Liver (tissue), 9 donors: ENCODE data around the gene CPNE4. TPM values are rescaled to one million over a fixed set of nuclear protein-coding genes. Genes with fewer than 3 reads are reported as not detected.

Experiments
- DNase-seq: peaks from one replicate; pipeline ENCODE4 v3.0.0-alpha.2; 2017; ENCODE audit warnings: low spot score
- H3K27ac ChIP-seq, 2 donors: one replicate each; pipeline ENCODE4 v1.7.0; 2013; ENCODE audit warnings: inconsistent platforms in 2 of 2, low read length in 2 of 2, control low read depth in 1 of 2, low read depth in 1 of 2, mild to moderate bottlenecking in 1 of 2
- H3K27me3 ChIP-seq, 4 donors: one replicate each; pipeline versions ENCODE4 v1.6.1 to v1.7.0; 2013; ENCODE audit warnings: low read length in 3 of 4, inconsistent platforms in 1 of 4, mild to moderate bottlenecking in 1 of 4, moderate library complexity in 1 of 4; ENCODE audit not compliant: control insufficient read depth in 4 of 4, insufficient read depth in 4 of 4
- H3K36me3 ChIP-seq, 4 donors: one replicate each; pipeline versions ENCODE4 v1.6.1 to v1.7.0; 2013; ENCODE audit warnings: low read length in 3 of 4, mild to moderate bottlenecking in 3 of 4, low read depth in 1 of 4, moderate library complexity in 1 of 4; ENCODE audit not compliant: control insufficient read depth in 4 of 4, insufficient read depth in 3 of 4
- H3K4me1 ChIP-seq, 4 donors: one replicate each; pipeline versions ENCODE4 v1.6.1 to v1.7.0; 2013; ENCODE audit warnings: low read length in 3 of 4, mild to moderate bottlenecking in 3 of 4, moderate library complexity in 1 of 4; ENCODE audit not compliant: control insufficient read depth in 4 of 4, insufficient read depth in 4 of 4
- H3K4me3 ChIP-seq, 3 donors: one replicate each; pipeline versions ENCODE4 v1.6.1 to v1.7.0; 2013; ENCODE audit warnings: low read length in 3 of 3, control low read depth in 1 of 3, low read depth in 1 of 3, mild to moderate bottlenecking in 1 of 3
- H3K9ac ChIP-seq, 2 donors: one replicate each; pipeline ENCODE4 v1.7.0; 2013; ENCODE audit warnings: low read length in 2 of 2, mild to moderate bottlenecking in 2 of 2, moderate library complexity in 2 of 2, control low read depth in 1 of 2, low read depth in 1 of 2
- H3K9me3 ChIP-seq, 4 donors: one replicate each; pipeline versions ENCODE4 v1.6.1 to v1.7.0; 2013; ENCODE audit warnings: low read length in 3 of 4; ENCODE audit not compliant: control insufficient read depth in 4 of 4
- FOXA1 ChIP-seq: IDR thresholded peaks from 2 replicates; pipeline ENCODE4 v1.6.1; 2016; ENCODE audit warnings: antibody characterized with exemption
- FOXA2 ChIP-seq: IDR thresholded peaks from 2 replicates; pipeline ENCODE4 v1.6.1; 2016; ENCODE audit warnings: antibody characterized with exemption
- GABPA ChIP-seq, 2 donors: IDR thresholded peaks in 1 of 2; conservative IDR thresholded peaks in 1 of 2; 2 replicates each; pipeline ENCODE4 v1.6.1; 2016; ENCODE audit warnings: antibody characterized with exemption in 2 of 2, mild to moderate bottlenecking in 1 of 2, moderate library complexity in 1 of 2
- HNF4A ChIP-seq, 2 donors: conservative IDR thresholded peaks; 2 replicates each; pipeline ENCODE4 v1.6.1; 2016; ENCODE audit warnings: antibody characterized with exemption in 2 of 2, mild to moderate bottlenecking in 2 of 2
- HNF4G ChIP-seq: IDR thresholded peaks from 2 replicates; pipeline ENCODE4 v1.6.1; 2016; ENCODE audit warnings: antibody characterized with exemption
- JUND ChIP-seq, 2 donors: IDR thresholded peaks; 2 replicates each; pipeline ENCODE4 v1.6.1; 2016; ENCODE audit warnings: antibody characterized with exemption in 2 of 2
- NR2F2 ChIP-seq: IDR thresholded peaks from 2 replicates; pipeline ENCODE4 v1.6.1; 2016; ENCODE audit warnings: antibody characterized with exemption
- RXRA ChIP-seq, 2 donors: IDR thresholded peaks; 2 replicates each; pipeline ENCODE4 v1.6.1; 2017 to 2018; ENCODE audit warnings: antibody characterized with exemption in 2 of 2, mild to moderate bottlenecking in 1 of 2
- SP1 ChIP-seq: IDR thresholded peaks from 2 replicates; pipeline ENCODE4 v1.6.1; 2018; ENCODE audit warnings: antibody characterized with exemption, mild to moderate bottlenecking
- TAF1 ChIP-seq: conservative IDR thresholded peaks from 2 replicates; pipeline ENCODE4 v1.6.1; 2016; ENCODE audit warnings: antibody characterized with exemption, mild to moderate bottlenecking
- YY1 ChIP-seq: IDR thresholded peaks from 2 replicates; pipeline ENCODE4 v1.6.1; 2016; ENCODE audit warnings: antibody characterized with exemption, mild to moderate bottlenecking
- WGBS: extraction: QIAGEN DNeasy Blood & Tissue Kit; methylation state at CpG from one replicate; pipeline ENCODE4 v1.1.7; 2013; 5-methylcytosine and 5-hydroxymethylcytosine counted together
- polyA plus RNA-seq, 2 donors: library from polyadenylated mRNA; stranded (reverse) in 1 of 2; unstranded in 1 of 2; fragments of 200-250 nt in 1 of 2; fragments of >200 nt in 1 of 2; fragmentation: Nextera tagmentation in 1 of 2; extraction: Ambion mirVana in 1 of 2; gene quantifications; one replicate each; pipeline versions ENCODE4 v1.2.1 to v1.2.3, GENCODE V29; 2013 to 2015
- total RNA-seq, 2 donors: library from RNA; depleted of rRNA; stranded (reverse); fragments of >200 nt; gene quantifications; one replicate each; pipeline ENCODE4 v1.2.3, GENCODE V29; 2014
- TF ChIP-seq, protein P1 (sequence below): IDR thresholded peaks from 2 replicates; pipeline ENCODE4 v1.6.1; 2016; ENCODE audit warnings: antibody characterized with exemption
- TF ChIP-seq, protein P2 (sequence below): IDR thresholded peaks from 2 replicates; pipeline ENCODE4 v1.6.1; 2016; ENCODE audit warnings: antibody characterized with exemption
- TF ChIP-seq, protein P3 (sequence below): IDR thresholded peaks from 2 replicates; pipeline ENCODE4 v1.6.1; 2016; ENCODE audit warnings: antibody characterized with exemption, mild to moderate bottlenecking
- TF ChIP-seq, protein P4 (sequence below): fragments of 150-350 bp; IDR thresholded peaks from 2 replicates; pipeline ENCODE4 v1.5.1; 2017; ENCODE audit warnings: improper control_type of control experiment, low read depth, low read length; ENCODE audit not compliant: missing input control
- donor health status: healthy.
- donor health status: healthy.
- donor health status: healthy.
- donor health status: healthy.
- donor health status: healthy.

The CPNE4 gene
- total and polyA plus RNA-seq, 4 donors: under 0.01 to 0.03 TPM; not detected in 2

DNA sequence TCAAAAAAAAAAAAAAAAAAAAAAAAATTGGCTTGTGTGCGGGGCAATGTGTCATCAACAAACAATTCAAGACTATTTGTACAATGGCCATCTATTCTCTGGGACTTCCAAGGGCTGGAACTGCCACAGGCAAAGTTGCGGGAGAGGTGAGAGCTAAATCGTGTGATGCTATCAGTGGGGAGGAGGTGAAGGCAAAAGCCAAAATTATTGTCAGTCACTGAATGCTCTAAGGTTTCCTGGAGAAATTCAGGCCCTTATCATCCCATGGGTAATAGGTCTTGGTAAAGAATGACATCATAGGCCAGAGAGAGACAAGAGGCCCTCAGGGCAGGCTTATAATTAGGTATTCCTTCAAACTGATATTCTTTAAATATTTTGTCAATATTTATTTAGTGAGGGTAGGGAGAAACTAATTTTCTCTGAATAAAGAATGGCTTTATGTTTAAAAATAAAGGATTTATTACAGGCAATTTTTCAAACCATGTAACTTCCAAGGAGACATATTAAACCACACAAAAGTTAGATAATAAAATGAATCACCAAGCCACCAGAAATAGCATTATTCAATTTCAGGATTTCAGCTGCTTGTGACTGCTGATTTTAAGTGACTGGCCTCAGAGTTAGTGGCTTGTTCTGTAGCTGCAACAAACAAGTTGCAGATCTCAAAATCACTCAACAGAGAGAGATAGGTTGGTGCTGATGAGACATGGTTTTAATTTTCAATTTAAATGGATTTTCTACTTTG is 305.7 kb downstream of the CPNE4 start:
- H3K36me3 ChIP-seq: no peaks in the 10 kb centered on the region
- no peak for TF ChIP-seq RXRA (IDR thresholded peaks at IDR 0.05)
- TF ChIP-seq, protein P1, sequence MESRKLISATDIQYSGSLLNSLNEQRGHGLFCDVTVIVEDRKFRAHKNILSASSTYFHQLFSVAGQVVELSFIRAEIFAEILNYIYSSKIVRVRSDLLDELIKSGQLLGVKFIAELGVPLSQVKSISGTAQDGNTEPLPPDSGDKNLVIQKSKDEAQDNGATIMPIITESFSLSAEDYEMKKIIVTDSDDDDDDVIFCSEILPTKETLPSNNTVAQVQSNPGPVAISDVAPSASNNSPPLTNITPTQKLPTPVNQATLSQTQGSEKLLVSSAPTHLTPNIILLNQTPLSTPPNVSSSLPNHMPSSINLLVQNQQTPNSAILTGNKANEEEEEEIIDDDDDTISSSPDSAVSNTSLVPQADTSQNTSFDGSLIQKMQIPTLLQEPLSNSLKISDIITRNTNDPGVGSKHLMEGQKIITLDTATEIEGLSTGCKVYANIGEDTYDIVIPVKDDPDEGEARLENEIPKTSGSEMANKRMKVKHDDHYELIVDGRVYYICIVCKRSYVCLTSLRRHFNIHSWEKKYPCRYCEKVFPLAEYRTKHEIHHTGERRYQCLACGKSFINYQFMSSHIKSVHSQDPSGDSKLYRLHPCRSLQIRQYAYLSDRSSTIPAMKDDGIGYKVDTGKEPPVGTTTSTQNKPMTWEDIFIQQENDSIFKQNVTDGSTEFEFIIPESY: no peak
- no peak for TF ChIP-seq FOXA1
- TF ChIP-seq, protein P2, sequence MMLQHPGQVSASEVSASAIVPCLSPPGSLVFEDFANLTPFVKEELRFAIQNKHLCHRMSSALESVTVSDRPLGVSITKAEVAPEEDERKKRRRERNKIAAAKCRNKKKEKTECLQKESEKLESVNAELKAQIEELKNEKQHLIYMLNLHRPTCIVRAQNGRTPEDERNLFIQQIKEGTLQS: no peak
- TF ChIP-seq YY1: no peak
- no peak for TF ChIP-seq GABPA (IDR thresholded peaks at IDR 0.05 in 1 of 2, conservative IDR thresholded peaks at IDR 0.05 in 1 of 2)
- no peak for TF ChIP-seq SP1
- TF ChIP-seq, protein P3, sequence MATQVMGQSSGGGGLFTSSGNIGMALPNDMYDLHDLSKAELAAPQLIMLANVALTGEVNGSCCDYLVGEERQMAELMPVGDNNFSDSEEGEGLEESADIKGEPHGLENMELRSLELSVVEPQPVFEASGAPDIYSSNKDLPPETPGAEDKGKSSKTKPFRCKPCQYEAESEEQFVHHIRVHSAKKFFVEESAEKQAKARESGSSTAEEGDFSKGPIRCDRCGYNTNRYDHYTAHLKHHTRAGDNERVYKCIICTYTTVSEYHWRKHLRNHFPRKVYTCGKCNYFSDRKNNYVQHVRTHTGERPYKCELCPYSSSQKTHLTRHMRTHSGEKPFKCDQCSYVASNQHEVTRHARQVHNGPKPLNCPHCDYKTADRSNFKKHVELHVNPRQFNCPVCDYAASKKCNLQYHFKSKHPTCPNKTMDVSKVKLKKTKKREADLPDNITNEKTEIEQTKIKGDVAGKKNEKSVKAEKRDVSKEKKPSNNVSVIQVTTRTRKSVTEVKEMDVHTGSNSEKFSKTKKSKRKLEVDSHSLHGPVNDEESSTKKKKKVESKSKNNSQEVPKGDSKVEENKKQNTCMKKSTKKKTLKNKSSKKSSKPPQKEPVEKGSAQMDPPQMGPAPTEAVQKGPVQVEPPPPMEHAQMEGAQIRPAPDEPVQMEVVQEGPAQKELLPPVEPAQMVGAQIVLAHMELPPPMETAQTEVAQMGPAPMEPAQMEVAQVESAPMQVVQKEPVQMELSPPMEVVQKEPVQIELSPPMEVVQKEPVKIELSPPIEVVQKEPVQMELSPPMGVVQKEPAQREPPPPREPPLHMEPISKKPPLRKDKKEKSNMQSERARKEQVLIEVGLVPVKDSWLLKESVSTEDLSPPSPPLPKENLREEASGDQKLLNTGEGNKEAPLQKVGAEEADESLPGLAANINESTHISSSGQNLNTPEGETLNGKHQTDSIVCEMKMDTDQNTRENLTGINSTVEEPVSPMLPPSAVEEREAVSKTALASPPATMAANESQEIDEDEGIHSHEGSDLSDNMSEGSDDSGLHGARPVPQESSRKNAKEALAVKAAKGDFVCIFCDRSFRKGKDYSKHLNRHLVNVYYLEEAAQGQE: no peak
- TF ChIP-seq JUND (IDR thresholded peaks at IDR 0.05): no peak
- TF ChIP-seq FOXA2: no peak
- TF ChIP-seq, protein P4, sequence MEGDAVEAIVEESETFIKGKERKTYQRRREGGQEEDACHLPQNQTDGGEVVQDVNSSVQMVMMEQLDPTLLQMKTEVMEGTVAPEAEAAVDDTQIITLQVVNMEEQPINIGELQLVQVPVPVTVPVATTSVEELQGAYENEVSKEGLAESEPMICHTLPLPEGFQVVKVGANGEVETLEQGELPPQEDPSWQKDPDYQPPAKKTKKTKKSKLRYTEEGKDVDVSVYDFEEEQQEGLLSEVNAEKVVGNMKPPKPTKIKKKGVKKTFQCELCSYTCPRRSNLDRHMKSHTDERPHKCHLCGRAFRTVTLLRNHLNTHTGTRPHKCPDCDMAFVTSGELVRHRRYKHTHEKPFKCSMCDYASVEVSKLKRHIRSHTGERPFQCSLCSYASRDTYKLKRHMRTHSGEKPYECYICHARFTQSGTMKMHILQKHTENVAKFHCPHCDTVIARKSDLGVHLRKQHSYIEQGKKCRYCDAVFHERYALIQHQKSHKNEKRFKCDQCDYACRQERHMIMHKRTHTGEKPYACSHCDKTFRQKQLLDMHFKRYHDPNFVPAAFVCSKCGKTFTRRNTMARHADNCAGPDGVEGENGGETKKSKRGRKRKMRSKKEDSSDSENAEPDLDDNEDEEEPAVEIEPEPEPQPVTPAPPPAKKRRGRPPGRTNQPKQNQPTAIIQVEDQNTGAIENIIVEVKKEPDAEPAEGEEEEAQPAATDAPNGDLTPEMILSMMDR: no peak
- H3K9ac ChIP-seq: no peak overlapping the region
- no peaks in the 10 kb centered on the region for H3K27me3 ChIP-seq
- no peak overlapping the region for H3K27ac ChIP-seq
- H3K4me1 ChIP-seq: no peaks in the 10 kb centered on the region
- no peak for DNase-seq
- H3K9me3 ChIP-seq: no peaks in the 10 kb centered on the region
- H3K4me3 ChIP-seq: no peak overlapping the region
- 92% methylated on average over 3 of the region's 3 CpGs for WGBS

DNA sequence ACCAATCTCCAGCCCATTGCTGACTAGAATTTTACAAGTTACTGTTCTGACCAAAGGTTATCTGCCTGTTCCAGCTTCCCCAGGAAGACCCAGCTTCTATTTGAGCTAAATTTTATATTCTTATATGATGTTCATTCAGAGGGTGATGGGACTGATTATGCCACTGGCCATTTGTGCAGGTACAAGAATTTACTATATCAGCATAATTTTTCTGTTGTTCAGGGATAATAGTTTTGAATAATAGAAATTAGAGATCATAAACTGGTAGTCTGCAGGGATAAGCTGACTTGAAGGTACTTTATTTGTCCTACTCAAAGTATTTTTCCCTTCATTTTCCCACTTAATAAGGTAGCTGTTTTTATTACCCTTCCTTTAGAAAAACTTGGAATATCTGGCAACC is 309.4 kb downstream of the CPNE4 start:
- Histone ChIP-seq H3K9me3 (no peaks in the 10 kb centered on the region), H3K4me3 (no peak overlapping the region), H3K27me3 (no peaks in the 10 kb centered on the region), H3K27ac (no peak overlapping the region), H3K4me1 (no peaks in the 10 kb centered on the region), H3K9ac (no peak overlapping the region), H3K36me3 (no peaks in the 10 kb centered on the region)
- DNase-seq: no peak
- TF ChIP-seq, protein P1: no peak
- TF ChIP-seq, protein P2: no peak
- no peak for TF ChIP-seq GABPA (IDR thresholded peaks at IDR 0.05 in 1 of 2, conservative IDR thresholded peaks at IDR 0.05 in 1 of 2)
- no peak for TF ChIP-seq HNF4A (conservative IDR thresholded peaks at IDR 0.05)
- no peak for TF ChIP-seq HNF4G
- no peak for TF ChIP-seq YY1
- TF ChIP-seq RXRA (IDR thresholded peaks at IDR 0.05): no peak
- TF ChIP-seq SP1: no peak
- TF ChIP-seq NR2F2: no peak
- TF ChIP-seq, protein P4: no peak
- TF ChIP-seq JUND (IDR thresholded peaks at IDR 0.05): no peak
- TF ChIP-seq TAF1: no peak
